Measurements from ENCODE around the gene MEIS2. TPM values are rescaled to one million over a fixed set of nuclear protein-coding genes. Genes with fewer than 3 reads are reported as not detected.
A peak's percentile ranks its signal among the peaks of the same experiment; 100 is the strongest.

Gene MEIS2
- total and polyA plus RNA-seq, 8 donors = 3.9 to 77.7 (median 25.9) TPM

- Histone ChIP-seq H3K4me3 (no peak overlapping the region), H3K36me3 (peaks cover 0 to 10% (median 2%) of the 10 kb centered on the region in 4 donors), H3K27ac (no peak overlapping the region), H3K4me1 (peaks cover 0 to 30% (median 13%) of the 10 kb centered on the region in 4 donors), H3K9me3 (no peaks in the 10 kb centered on the region), H3K27me3 (no peaks in the 10 kb centered on the region)
- no peak for DNase-seq
- TF ChIP-seq POLR2AphosphoS5 (IDR thresholded peaks at IDR 0.05) (no peak), CTCF (IDR thresholded peaks at IDR 0.05) (no peak), POLR2A (IDR thresholded peaks at IDR 0.05) (no peak), EP300 (IDR thresholded peaks at IDR 0.05) (no peak)
- intact Hi-C loops (cut with DNase I; ENCODE audit: low total_unique reads) = no loop called here
- 84 to 94% (median 91%) methylated on average over 4 of the region's 4 CpGs for WGBS, 5 donors
Measured at GRCh38 chr15:37041836-37042235, 58.5 kb downstream of the MEIS2 start.

GRCh38 chr15:37041042-37041441, 59.3 kb downstream of the MEIS2 start:
- H3K4me1 ChIP-seq = peaks cover 0 to 22% (median 9%) of the 10 kb centered on the region in 4 donors

GRCh38 chr15:37040072-37040742, 60.1 kb downstream of the MEIS2 start:
- Histone ChIP-seq H3K4me1 (peaks cover 0 to 18% (median 8%) of the 10 kb centered on the region in 4 donors), H3K4me3 (no peak overlapping the region), H3K36me3 (peaks cover 0 to 22% (median 13%) of the 10 kb centered on the region in 4 donors), H3K9me3 (no peaks in the 10 kb centered on the region), H3K27me3 (no peaks in the 10 kb centered on the region), H3K27ac (no peak overlapping the region)
- WGBS, 5 donors = 67 to 75% (median 71%) methylated on average over 4 of the region's 4 CpGs
- TF ChIP-seq EP300 (IDR thresholded peaks at IDR 0.05) = no peak
- TF ChIP-seq CTCF (IDR thresholded peaks at IDR 0.05) = no peak
- TF ChIP-seq POLR2A (IDR thresholded peaks at IDR 0.05) = no peak
- TF ChIP-seq POLR2AphosphoS5 (IDR thresholded peaks at IDR 0.05) = no peak
- DNase-seq = no peak
- intact Hi-C loops (cut with DNase I; ENCODE audit: low total_unique reads) = no loop called here

More at GRCh38 chr15:37041042-37041441, 59.3 kb downstream of the MEIS2 start:
- DNase-seq = no peak
- Histone ChIP-seq H3K4me3 (no peak overlapping the region), H3K27ac (no peak overlapping the region), H3K27me3 (no peaks in the 10 kb centered on the region), H3K36me3 (peaks cover 0 to 14% (median 9%) of the 10 kb centered on the region in 4 donors), H3K9me3 (no peaks in the 10 kb centered on the region)
- 71 to 100% (median 87%) methylated on average over 1 of the region's 1 CpG for WGBS, 5 donors
- no peak for TF ChIP-seq POLR2AphosphoS5 (IDR thresholded peaks at IDR 0.05)
- no peak for TF ChIP-seq EP300 (IDR thresholded peaks at IDR 0.05)
- no peak for TF ChIP-seq CTCF (IDR thresholded peaks at IDR 0.05)
- no peak for TF ChIP-seq POLR2A (IDR thresholded peaks at IDR 0.05)
- intact Hi-C loops (cut with DNase I; ENCODE audit: low total_unique reads) = no loop called here

- Histone ChIP-seq H3K4me3 (no peak overlapping the region), H3K4me1 (peaks cover 0 to 25% (median 10%) of the 10 kb centered on the region in 4 donors), H3K27ac (peak overlapping the region in 1 of 5 donors; percentile 7), H3K36me3 (peaks cover 0 to 20% (median 12%) of the 10 kb centered on the region in 4 donors), H3K27me3 (no peaks in the 10 kb centered on the region), H3K9me3 (no peaks in the 10 kb centered on the region)
- TF ChIP-seq POLR2AphosphoS5 (IDR thresholded peaks at IDR 0.05) (no peak), POLR2A (IDR thresholded peaks at IDR 0.05) (no peak), EP300 (IDR thresholded peaks at IDR 0.05) (no peak), CTCF (IDR thresholded peaks at IDR 0.05) (no peak)
- no peak for DNase-seq
- WGBS, 5 donors = 69 to 90% (median 85%) methylated on average over 7 of the region's 7 CpGs
- intact Hi-C loops (cut with DNase I; ENCODE audit: low total_unique reads) = no loop called here
Measured at GRCh38 chr15:37038716-37039106, 61.6 kb downstream of the MEIS2 start.

All from stomach (tissue), 9 donors.